ENCODE results near the gene CYTH4.

DNA sequence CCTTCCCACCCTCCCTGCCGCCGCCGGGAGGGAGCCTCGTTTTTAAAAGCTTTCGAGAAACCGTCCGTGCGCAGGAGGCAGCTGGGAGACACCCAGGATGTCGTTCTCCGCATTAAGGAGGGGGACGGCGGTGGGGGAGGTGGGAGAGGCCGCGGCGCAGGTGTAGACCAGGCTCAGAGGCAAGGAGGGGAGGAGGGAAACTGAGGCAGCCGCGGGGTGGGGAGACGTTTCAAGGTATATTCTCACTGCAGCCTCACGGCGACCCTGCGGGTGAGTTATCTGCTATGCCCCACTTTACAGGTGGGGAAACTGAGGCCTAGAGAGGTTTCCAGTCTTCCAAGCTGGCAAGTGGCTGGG, 42.7 kb downstream of the CYTH4 start:
- TF ChIP-seq, protein P1, sequence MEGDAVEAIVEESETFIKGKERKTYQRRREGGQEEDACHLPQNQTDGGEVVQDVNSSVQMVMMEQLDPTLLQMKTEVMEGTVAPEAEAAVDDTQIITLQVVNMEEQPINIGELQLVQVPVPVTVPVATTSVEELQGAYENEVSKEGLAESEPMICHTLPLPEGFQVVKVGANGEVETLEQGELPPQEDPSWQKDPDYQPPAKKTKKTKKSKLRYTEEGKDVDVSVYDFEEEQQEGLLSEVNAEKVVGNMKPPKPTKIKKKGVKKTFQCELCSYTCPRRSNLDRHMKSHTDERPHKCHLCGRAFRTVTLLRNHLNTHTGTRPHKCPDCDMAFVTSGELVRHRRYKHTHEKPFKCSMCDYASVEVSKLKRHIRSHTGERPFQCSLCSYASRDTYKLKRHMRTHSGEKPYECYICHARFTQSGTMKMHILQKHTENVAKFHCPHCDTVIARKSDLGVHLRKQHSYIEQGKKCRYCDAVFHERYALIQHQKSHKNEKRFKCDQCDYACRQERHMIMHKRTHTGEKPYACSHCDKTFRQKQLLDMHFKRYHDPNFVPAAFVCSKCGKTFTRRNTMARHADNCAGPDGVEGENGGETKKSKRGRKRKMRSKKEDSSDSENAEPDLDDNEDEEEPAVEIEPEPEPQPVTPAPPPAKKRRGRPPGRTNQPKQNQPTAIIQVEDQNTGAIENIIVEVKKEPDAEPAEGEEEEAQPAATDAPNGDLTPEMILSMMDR (IDR thresholded peaks at IDR 0.05): no peak
- TF ChIP-seq, protein P2, sequence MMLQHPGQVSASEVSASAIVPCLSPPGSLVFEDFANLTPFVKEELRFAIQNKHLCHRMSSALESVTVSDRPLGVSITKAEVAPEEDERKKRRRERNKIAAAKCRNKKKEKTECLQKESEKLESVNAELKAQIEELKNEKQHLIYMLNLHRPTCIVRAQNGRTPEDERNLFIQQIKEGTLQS (CRISPR knock-in tag; conservative IDR thresholded peaks at IDR 0.05): no peak
- no peak for TF ChIP-seq JUN (CRISPR knock-in tag; IDR thresholded peaks at IDR 0.05)
- TF ChIP-seq, protein P3, sequence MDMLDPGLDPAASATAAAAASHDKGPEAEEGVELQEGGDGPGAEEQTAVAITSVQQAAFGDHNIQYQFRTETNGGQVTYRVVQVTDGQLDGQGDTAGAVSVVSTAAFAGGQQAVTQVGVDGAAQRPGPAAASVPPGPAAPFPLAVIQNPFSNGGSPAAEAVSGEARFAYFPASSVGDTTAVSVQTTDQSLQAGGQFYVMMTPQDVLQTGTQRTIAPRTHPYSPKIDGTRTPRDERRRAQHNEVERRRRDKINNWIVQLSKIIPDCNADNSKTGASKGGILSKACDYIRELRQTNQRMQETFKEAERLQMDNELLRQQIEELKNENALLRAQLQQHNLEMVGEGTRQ (CRISPR knock-in tag; IDR thresholded peaks at IDR 0.05): no peak
